Measurements from ENCODE around the gene WBP2.

GRCh38 chr17:75902406-75902805 is 47.3 kb upstream of the WBP2 start:
- TF ChIP-seq, protein P1, sequence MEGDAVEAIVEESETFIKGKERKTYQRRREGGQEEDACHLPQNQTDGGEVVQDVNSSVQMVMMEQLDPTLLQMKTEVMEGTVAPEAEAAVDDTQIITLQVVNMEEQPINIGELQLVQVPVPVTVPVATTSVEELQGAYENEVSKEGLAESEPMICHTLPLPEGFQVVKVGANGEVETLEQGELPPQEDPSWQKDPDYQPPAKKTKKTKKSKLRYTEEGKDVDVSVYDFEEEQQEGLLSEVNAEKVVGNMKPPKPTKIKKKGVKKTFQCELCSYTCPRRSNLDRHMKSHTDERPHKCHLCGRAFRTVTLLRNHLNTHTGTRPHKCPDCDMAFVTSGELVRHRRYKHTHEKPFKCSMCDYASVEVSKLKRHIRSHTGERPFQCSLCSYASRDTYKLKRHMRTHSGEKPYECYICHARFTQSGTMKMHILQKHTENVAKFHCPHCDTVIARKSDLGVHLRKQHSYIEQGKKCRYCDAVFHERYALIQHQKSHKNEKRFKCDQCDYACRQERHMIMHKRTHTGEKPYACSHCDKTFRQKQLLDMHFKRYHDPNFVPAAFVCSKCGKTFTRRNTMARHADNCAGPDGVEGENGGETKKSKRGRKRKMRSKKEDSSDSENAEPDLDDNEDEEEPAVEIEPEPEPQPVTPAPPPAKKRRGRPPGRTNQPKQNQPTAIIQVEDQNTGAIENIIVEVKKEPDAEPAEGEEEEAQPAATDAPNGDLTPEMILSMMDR (IDR thresholded peaks at IDR 0.05 in 8 of 11, conservative IDR thresholded peaks at IDR 0.05 in 3 of 11) = no peak
- TF ChIP-seq POLR2A (IDR thresholded peaks at IDR 0.05) (no peak), POLR2AphosphoS5 (IDR thresholded peaks at IDR 0.05) (no peak)

Data from spleen (tissue), 7 donors.